Stimulated activated CD4-positive, alpha-beta T cell treated with anti-CD3 and anti-CD28 coated beads, Interleukin-2, amount 100 ng/mL, for 48 hours (primary cell): ENCODE data around the gene SCUBE2.
"Not testable (repeated sequence)": the region's sequence is repeated elsewhere in the genome, so short reads cannot be mapped to it uniquely, and the experiment has no call there.

ENCODE experiments used
- DNase-seq, 2 donors: peaks; one replicate each; pipeline ENCODE4 v3.0.0-alpha.2; 2020

The SCUBE2 gene

GRCh38 chr11:9039863-9040262, 51.5 kb downstream of the SCUBE2 start:
- no peak for DNase-seq

GRCh38 chr11:9039198-9039597, 52.2 kb downstream of the SCUBE2 start:
- DNase-seq: no peak

GRCh38 chr11:9038541-9038940, 52.9 kb downstream of the SCUBE2 start:
- DNase-seq: no peak

- no peak for DNase-seq
These were observed 53.4 kb downstream of the SCUBE2 start for GRCh38 chr11:9037963-9038362.

- DNase-seq: no peak
These were observed 54.2 kb downstream of the SCUBE2 start for GRCh38 chr11:9037046-9037780.

- no peak for DNase-seq
These were observed 60.8 kb downstream of the SCUBE2 start for GRCh38 chr11:9030601-9031000.

- DNase-seq: no peak
These were observed 62.0 kb downstream of the SCUBE2 start for GRCh38 chr11:9029422-9029821.

GRCh38 chr11:9028581-9028980, 62.8 kb downstream of the SCUBE2 start:
- DNase-seq: no peak

GRCh38 chr11:9025101-9025850, 66.1 kb downstream of the SCUBE2 start:
- no peak for DNase-seq

GRCh38 chr11:9022961-9023680, 68.3 kb downstream of the SCUBE2 start:
- DNase-seq: no peak

- DNase-seq: no peak
These were observed 70.5 kb downstream of the SCUBE2 start for GRCh38 chr11:9020916-9021315.

- no peak for DNase-seq
These were observed 71.5 kb downstream of the SCUBE2 start for GRCh38 chr11:9019861-9020260.

- DNase-seq: no peak
These were observed 73.6 kb downstream of the SCUBE2 start for GRCh38 chr11:9017773-9018172.

- no peak for DNase-seq
These were observed 74.3 kb downstream of the SCUBE2 start for GRCh38 chr11:9016916-9017642.

- peak; percentile 45 for DNase-seq
These were observed 75.7 kb downstream of the SCUBE2 start for GRCh38 chr11:9015677-9016076.

GRCh38 chr11:9014826-9015225, 76.6 kb downstream of the SCUBE2 start:
- no peak for DNase-seq

GRCh38 chr11:9013373-9013772, 78.0 kb downstream of the SCUBE2 start:
- no peak for DNase-seq

GRCh38 chr11:9009538-9009937, 81.9 kb downstream of the SCUBE2 start:
- not testable (repeated sequence) for DNase-seq

- no peak for DNase-seq
These were observed 82.7 kb downstream of the SCUBE2 start for GRCh38 chr11:9008661-9009060.

GRCh38 chr11:9008011-9008550, 83.3 kb downstream of the SCUBE2 start:
- DNase-seq: no peak

GRCh38 chr11:9005087-9005486, 86.3 kb downstream of the SCUBE2 start:
- no peak for DNase-seq

GRCh38 chr11:9004183-9004926, 87.0 kb downstream of the SCUBE2 start:
- DNase-seq: peak in 1 of 2 donors; percentile 6
